ENCODE measurements around the gene ARHGAP40. TPM values are rescaled to one million over a fixed set of nuclear protein-coding genes. Genes with fewer than 3 reads are reported as not detected.

Gene ARHGAP40
- total and polyA plus RNA-seq, 2 donors (not counting 1 experiment from before 2014, with no cell fraction given), result not detected

DNA sequence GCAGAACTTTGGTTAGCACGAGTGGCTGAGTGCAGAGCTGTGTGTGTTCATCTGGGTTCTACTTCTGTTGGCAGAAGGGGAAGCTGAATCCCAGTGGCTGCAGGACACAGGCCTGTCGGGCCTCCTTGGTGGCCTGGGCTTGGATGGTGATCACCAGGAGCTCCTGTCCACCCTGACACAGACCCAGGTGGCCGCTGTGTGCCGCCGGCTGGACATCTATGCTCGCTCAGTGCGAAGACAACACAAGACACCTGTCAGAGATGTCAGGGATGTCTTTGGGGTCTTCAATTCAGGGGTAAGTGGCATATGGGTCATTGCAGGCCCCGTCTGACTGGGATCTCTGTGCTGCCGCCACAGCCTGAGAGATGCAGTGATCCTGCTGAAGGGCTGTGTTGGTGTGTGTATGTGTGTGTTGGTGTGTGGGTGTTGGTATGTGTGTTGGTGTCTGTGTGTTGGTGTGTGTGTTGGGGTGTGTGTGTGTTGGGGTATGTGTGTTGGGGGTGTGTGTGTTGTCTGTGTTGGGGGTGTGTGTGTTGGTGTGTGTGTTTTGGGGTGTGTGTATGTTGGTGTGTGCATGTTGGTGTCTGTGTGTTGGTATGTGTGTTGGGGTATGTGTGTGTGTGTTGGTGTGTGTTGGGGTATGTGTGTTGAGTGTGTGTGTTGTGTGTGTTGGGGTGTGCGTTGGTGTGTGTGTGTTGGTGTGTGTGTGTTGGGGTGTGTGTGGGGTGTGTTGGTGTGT, 25.5 kb downstream of the ARHGAP40 start:
- H3K9me3 ChIP-seq (ENCODE audit: control insufficient read depth, insufficient read depth, low read depth, low read length), result no peaks in the 10 kb centered on the region
- no peak overlapping the region for H3K4me2 ChIP-seq (ENCODE audit: extremely low read depth, insufficient read depth, low read length)
- H3K4me1 ChIP-seq (ENCODE audit: control insufficient read depth, extremely low read depth, insufficient read depth, low read length), result no peaks in the 10 kb centered on the region
- no peak for TF ChIP-seq CTCF (conservative IDR thresholded peaks at IDR 0.05 in 1 of 2, IDR thresholded peaks at IDR 0.05 in 1 of 2; ENCODE audit: low read depth in 1 of 2, low read length in 2 of 2)
- TF ChIP-seq EZH2 (IDR thresholded peaks at IDR 0.05; ENCODE audit: low read length, missing control alignments), result no peak
- no peak overlapping the region for H3K27ac ChIP-seq (ENCODE audit: insufficient read depth, low read length)
- DNase-seq (ENCODE audit: low read depth in 2 of 2), result no peak
- no peaks in the 10 kb centered on the region for H3K79me2 ChIP-seq (ENCODE audit: control insufficient read depth, insufficient read depth, low read length)
- H2AFZ ChIP-seq (ENCODE audit: low read length), result no peak overlapping the region
- H3K27me3 ChIP-seq (ENCODE audit: control insufficient read depth, insufficient read depth, low read length), result no peaks in the 10 kb centered on the region
- H3K4me3 ChIP-seq (replicated peaks in 1 of 4; ENCODE audit: control extremely low read depth in 1 of 4, insufficient read depth in 1 of 4, low read depth in 3 of 4, low read length in 4 of 4), result no peak overlapping the region
- no peak overlapping the region for H3K9ac ChIP-seq (ENCODE audit: insufficient read depth, low read length)
- no peaks in the 10 kb centered on the region for H4K20me1 ChIP-seq (ENCODE audit: control insufficient read depth, extremely low read depth, insufficient read depth, low read length)
- H3K36me3 ChIP-seq (ENCODE audit: control insufficient read depth, insufficient read depth, low read length), result no peaks in the 10 kb centered on the region

GRCh38 chr20:38628580-38629470, 27.2 kb downstream of the ARHGAP40 start:
- Histone ChIP-seq H3K79me2 (ENCODE audit: control insufficient read depth, insufficient read depth, low read length) (no peaks in the 10 kb centered on the region), H3K27me3 (ENCODE audit: control insufficient read depth, insufficient read depth, low read length) (no peaks in the 10 kb centered on the region), H3K36me3 (ENCODE audit: control insufficient read depth, insufficient read depth, low read length) (no peaks in the 10 kb centered on the region), H2AFZ (ENCODE audit: low read length) (no peak overlapping the region), H3K4me1 (ENCODE audit: control insufficient read depth, extremely low read depth, insufficient read depth, low read length) (no peaks in the 10 kb centered on the region), H3K9ac (ENCODE audit: insufficient read depth, low read length) (no peak overlapping the region), H3K4me3 (replicated peaks in 1 of 4; ENCODE audit: control extremely low read depth in 1 of 4, insufficient read depth in 1 of 4, low read depth in 3 of 4, low read length in 4 of 4) (no peak overlapping the region), H3K4me2 (ENCODE audit: extremely low read depth, insufficient read depth, low read length) (no peak overlapping the region), H4K20me1 (ENCODE audit: control insufficient read depth, extremely low read depth, insufficient read depth, low read length) (no peaks in the 10 kb centered on the region), H3K27ac (ENCODE audit: insufficient read depth, low read length) (no peak overlapping the region), H3K9me3 (ENCODE audit: control insufficient read depth, insufficient read depth, low read depth, low read length) (no peaks in the 10 kb centered on the region)
- no peak for DNase-seq (ENCODE audit: low read depth in 2 of 2)
- TF ChIP-seq CTCF (conservative IDR thresholded peaks at IDR 0.05 in 1 of 2, IDR thresholded peaks at IDR 0.05 in 1 of 2; ENCODE audit: low read depth in 1 of 2, low read length in 2 of 2) (no peak), EZH2 (IDR thresholded peaks at IDR 0.05; ENCODE audit: low read length, missing control alignments) (no peak)

DNA sequence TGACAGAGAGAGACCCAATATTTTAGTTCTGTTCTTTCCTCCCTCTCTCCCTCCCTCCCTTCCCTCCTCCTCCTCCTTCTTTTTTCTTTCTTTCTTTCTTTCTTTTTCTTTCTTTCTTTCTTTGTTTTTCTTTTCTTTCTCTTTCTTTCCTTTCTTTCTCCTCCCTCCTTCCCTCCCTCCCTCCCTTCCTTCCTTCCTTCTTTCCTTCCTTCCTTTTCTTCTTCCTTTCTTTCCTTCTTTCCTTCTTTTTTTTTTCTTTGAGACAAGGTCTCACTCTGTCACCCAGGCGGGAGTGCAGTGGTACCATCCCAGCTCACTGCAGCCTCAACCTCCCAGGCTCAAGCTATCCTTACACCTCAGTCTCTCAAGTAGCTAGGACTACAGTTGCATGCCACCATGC, 28.4 kb downstream of the ARHGAP40 start:
- no peaks in the 10 kb centered on the region for H4K20me1 ChIP-seq (ENCODE audit: control insufficient read depth, extremely low read depth, insufficient read depth, low read length)
- H3K9me3 ChIP-seq (ENCODE audit: control insufficient read depth, insufficient read depth, low read depth, low read length), result no peaks in the 10 kb centered on the region
- no peak overlapping the region for H3K4me3 ChIP-seq (replicated peaks in 1 of 4; ENCODE audit: control extremely low read depth in 1 of 4, insufficient read depth in 1 of 4, low read depth in 3 of 4, low read length in 4 of 4)
- no peaks in the 10 kb centered on the region for H3K36me3 ChIP-seq (ENCODE audit: control insufficient read depth, insufficient read depth, low read length)
- H3K27ac ChIP-seq (ENCODE audit: insufficient read depth, low read length), result no peak overlapping the region
- H3K79me2 ChIP-seq (ENCODE audit: control insufficient read depth, insufficient read depth, low read length), result no peaks in the 10 kb centered on the region
- no peak overlapping the region for H3K4me2 ChIP-seq (ENCODE audit: extremely low read depth, insufficient read depth, low read length)
- H3K4me1 ChIP-seq (ENCODE audit: control insufficient read depth, extremely low read depth, insufficient read depth, low read length), result no peaks in the 10 kb centered on the region
- no peak overlapping the region for H3K9ac ChIP-seq (ENCODE audit: insufficient read depth, low read length)
- no peak overlapping the region for H2AFZ ChIP-seq (ENCODE audit: low read length)
- H3K27me3 ChIP-seq (ENCODE audit: control insufficient read depth, insufficient read depth, low read length), result no peaks in the 10 kb centered on the region
- TF ChIP-seq CTCF (conservative IDR thresholded peaks at IDR 0.05 in 1 of 2, IDR thresholded peaks at IDR 0.05 in 1 of 2; ENCODE audit: low read depth in 1 of 2, low read length in 2 of 2) (no peak), EZH2 (IDR thresholded peaks at IDR 0.05; ENCODE audit: low read length, missing control alignments) (no peak)
- no peak for DNase-seq (ENCODE audit: low read depth in 2 of 2)
